Measurements from ENCODE around the gene ZNF789. TPM values are rescaled to one million over a fixed set of nuclear protein-coding genes. Genes with fewer than 3 reads are reported as not detected.

The ZNF789 gene
- total and polyA plus RNA-seq, 2 experiments from 2014 or later = 9.0 to 13.8 TPM

GRCh38 chr7:99514050-99514449, 41.4 kb downstream of the ZNF789 start:
- Mint-ChIP-seq H3K4me1 (no peaks in the 10 kb centered on the region), H3K36me3 (ENCODE audit: low read depth) (peaks cover 35% of the 10 kb centered on the region), H3K9me3 (no peaks in the 10 kb centered on the region), H3K4me3 (no peak overlapping the region), H3K27ac (no peak overlapping the region), H3K27me3 (ENCODE audit: insufficient read depth, low read depth, poor library complexity) (no peaks in the 10 kb centered on the region)
- TF ChIP-seq POLR2AphosphoS5 (IDR thresholded peaks at IDR 0.05; ENCODE audit: low read depth) = no peak
- TF ChIP-seq NANOG (IDR thresholded peaks at IDR 0.05; ENCODE audit: borderline replicate concordance) = no peak
- no peak for TF ChIP-seq ETS1 (IDR thresholded peaks at IDR 0.05)
- TF ChIP-seq STAT1 (IDR thresholded peaks at IDR 0.05; ENCODE audit: unreplicated experiment) = no peak
- no peak for TF ChIP-seq JUNB (IDR thresholded peaks at IDR 0.05; ENCODE audit: unreplicated experiment)
- Histone ChIP-seq H3K4me1 (ENCODE audit: insufficient read depth) (no peaks in the 10 kb centered on the region), H3K27ac (ENCODE audit: low read depth) (no peak overlapping the region), H3K4me2 (no peak overlapping the region), H3K4me3 (no peak overlapping the region), H4K20me1 (replicated peaks; ENCODE audit: insufficient read depth) (peaks cover 8% of the 10 kb centered on the region; the same call in 1 of the 2 replicates), H3K36me3 (ENCODE audit: insufficient read depth) (peaks cover 4% of the 10 kb centered on the region; the same call in 1 of the 2 replicates), H3F3A (replicated peaks; ENCODE audit: low read depth) (no peaks in the 10 kb centered on the region), H3K9me2 (ENCODE audit: insufficient read depth) (no peaks in the 10 kb centered on the region), H2AFZ (no peak overlapping the region), H3K79me2 (replicated peaks; ENCODE audit: insufficient read depth) (peaks cover 17% of the 10 kb centered on the region), H3K27me3 (ENCODE audit: insufficient read depth) (no peaks in the 10 kb centered on the region)
- no peak for ATAC-seq
- no peak for DNase-seq (ENCODE audit: low spot score)

GRCh38 chr7:99521399-99521798, 48.7 kb downstream of the ZNF789 start:
- Mint-ChIP-seq H3K4me1 (no peaks in the 10 kb centered on the region), H3K36me3 (ENCODE audit: low read depth) (peaks cover 47% of the 10 kb centered on the region), H3K27ac (no peak overlapping the region), H3K9me3 (no peaks in the 10 kb centered on the region; the same call in 2 of the 3 replicates), H3K27me3 (ENCODE audit: insufficient read depth, low read depth, poor library complexity) (peaks cover 1% of the 10 kb centered on the region), H3K4me3 (no peak overlapping the region)
- H4K20me1 ChIP-seq (replicated peaks; ENCODE audit: insufficient read depth) = no peaks in the 10 kb centered on the region; the same call in none of the 2 replicates
- no peaks in the 10 kb centered on the region for H3K27me3 ChIP-seq (ENCODE audit: insufficient read depth)
- no peak for TF ChIP-seq POLR2AphosphoS5 (IDR thresholded peaks at IDR 0.05; ENCODE audit: low read depth)
- TF ChIP-seq CREB1 (CRISPR knock-in tag; IDR thresholded peaks at IDR 0.05; ENCODE audit: low read depth) = no peak
- TF ChIP-seq ZNF114 (CRISPR knock-in tag; IDR thresholded peaks at IDR 0.05) = no peak
- no peak for TF ChIP-seq STAT1 (IDR thresholded peaks at IDR 0.05; ENCODE audit: unreplicated experiment)
- TF ChIP-seq ZNF462 (CRISPR knock-in tag; IDR thresholded peaks at IDR 0.05) = no peak
- TF ChIP-seq ETS1 (IDR thresholded peaks at IDR 0.05) = no peak
- TF ChIP-seq REST (IDR thresholded peaks at IDR 0.05; ENCODE audit: unreplicated experiment) = no peak
- no peak for TF ChIP-seq EZH2 (IDR thresholded peaks at IDR 0.05; ENCODE audit: low read depth, unreplicated experiment)
- H3F3A ChIP-seq (replicated peaks; ENCODE audit: low read depth) = no peaks in the 10 kb centered on the region; the same call in 1 of the 2 replicates
- DNase-seq (ENCODE audit: low spot score) (no peak), ATAC-seq (no peak)
- H3K4me3 ChIP-seq = no peak overlapping the region
- no peaks in the 10 kb centered on the region; the same call in none of the 2 replicates for H3K36me3 ChIP-seq (ENCODE audit: insufficient read depth)
- no peak overlapping the region for H2AFZ ChIP-seq
- no peaks in the 10 kb centered on the region for H3K4me1 ChIP-seq (ENCODE audit: insufficient read depth)
- no peaks in the 10 kb centered on the region for H3K79me2 ChIP-seq (replicated peaks; ENCODE audit: insufficient read depth)
- no peak overlapping the region for H3K27ac ChIP-seq (ENCODE audit: low read depth)
- H3K4me2 ChIP-seq = no peak overlapping the region
- H3K9me2 ChIP-seq (ENCODE audit: insufficient read depth) = no peaks in the 10 kb centered on the region

All from GM23338 (cell line).